GM21390 (cell line): ENCODE data around the gene NUAK2.

Experiments
- ATAC-seq: cut with Tn5 transposase; IDR thresholded peaks from one replicate; pipeline ENCODE4 v1.9.1; 2021; ENCODE audit not compliant: unreplicated experiment

Gene NUAK2

DNA sequence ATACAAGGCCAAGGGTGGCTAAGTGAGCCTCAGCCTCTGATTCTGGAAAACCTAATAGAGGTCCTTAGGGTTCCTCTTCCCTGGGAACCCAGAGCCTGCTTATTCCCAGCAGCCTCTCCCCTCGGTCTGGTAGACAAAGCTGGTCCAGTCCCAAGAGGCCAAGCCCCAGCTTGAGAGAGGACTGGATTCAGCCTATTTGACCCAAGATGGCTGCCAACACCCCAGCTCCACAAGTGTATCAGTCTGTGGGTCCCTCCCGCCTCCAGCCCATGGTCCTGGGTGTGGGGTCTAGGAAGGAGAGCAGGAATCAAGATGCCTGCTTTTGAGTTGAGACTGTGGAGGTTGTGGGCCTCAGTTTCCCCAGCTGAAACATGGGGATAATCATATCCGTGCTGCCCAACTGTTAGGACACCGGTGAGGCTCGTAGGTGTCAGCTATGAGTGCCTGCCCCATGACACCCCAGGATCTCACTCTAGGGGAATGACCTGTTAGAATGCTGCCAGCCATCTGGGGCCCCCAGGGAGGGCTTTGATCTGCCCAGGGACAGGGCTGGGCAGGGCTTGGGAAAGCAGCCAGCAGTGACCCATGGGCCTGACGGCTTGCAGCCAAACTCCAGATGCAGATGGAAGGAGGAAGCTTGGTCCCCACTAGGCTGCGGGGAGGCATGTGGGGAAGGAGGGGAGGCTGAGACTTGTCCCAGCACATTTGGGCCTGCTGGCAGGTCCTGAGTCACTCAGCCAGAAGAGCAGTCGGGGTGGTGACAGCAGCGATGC is 45.4 kb downstream of the NUAK2 start:
- ATAC-seq: no peak

DNA sequence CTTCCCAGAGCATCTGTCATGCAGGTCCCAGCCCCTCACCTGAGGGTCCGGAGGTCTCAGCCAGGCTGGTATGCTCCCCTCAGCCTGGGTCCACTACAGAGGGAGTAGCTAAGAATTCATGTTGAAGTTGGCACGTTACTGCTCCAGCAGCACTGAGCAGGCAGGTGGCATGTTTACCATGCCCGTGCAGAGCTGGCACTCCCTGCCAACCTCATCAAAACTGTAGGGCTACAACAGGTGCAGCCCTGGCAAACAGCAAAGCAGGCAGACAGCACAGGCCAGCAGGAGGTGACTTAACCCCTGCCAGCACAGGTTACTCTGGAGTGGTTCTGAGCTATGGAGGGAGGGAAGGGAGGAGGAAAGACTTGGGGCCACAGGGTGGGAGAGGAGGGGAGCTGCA is 46.4 kb downstream of the NUAK2 start:
- ATAC-seq: no peak

DNA sequence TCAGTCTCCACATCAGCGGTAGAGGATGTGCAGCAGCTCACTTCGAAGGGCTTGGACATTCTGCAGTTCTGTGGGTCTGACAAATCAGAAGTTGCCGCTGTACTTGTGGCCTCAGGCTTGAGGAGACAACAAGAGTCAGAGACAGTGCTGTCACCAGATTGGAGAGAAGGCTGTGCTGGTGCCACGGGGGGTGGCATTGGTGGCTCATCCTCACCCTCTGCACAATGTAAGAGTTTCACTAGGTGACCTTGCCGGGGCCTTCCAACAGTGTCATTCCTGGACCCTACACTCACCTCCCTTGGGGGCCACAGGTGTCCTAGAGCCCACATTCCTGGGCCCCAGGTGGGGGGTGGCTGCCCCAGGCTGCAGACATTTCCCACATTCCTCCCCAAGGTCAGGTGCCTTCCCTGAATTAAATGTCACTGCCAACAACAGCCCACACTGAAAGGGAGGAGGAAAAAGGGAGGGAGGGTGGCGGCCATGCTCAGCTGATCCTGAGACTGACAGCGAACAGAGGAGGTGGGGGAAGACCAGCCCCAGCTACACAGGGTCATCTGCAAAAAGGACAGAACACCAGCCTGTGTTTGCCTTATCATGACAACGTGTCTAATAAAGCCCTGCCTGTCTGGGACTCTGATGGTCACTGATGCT is 47.4 kb downstream of the NUAK2 start:
- no peak for ATAC-seq

DNA sequence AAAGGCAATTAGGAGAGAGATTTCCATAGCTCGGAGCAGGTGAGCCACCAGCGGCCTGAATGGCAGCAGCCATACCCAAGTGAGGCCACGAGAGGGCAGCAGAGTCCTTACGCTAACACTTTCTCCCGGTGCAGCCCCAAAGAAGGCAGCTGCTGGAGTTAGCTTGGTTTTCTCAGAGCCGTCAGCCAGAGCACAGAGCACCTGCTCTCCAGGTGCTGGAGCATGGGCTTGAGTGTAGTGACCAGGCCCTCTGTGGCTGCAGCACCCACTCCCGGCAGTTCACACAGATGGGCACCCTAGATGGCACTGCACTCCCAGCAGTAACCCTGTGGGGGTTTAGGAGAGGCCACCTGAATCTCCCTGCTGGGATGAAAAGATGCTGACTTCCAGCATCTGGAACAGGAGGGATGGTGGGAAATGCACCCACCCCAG is 48.0 kb downstream of the NUAK2 start:
- no peak for ATAC-seq

DNA sequence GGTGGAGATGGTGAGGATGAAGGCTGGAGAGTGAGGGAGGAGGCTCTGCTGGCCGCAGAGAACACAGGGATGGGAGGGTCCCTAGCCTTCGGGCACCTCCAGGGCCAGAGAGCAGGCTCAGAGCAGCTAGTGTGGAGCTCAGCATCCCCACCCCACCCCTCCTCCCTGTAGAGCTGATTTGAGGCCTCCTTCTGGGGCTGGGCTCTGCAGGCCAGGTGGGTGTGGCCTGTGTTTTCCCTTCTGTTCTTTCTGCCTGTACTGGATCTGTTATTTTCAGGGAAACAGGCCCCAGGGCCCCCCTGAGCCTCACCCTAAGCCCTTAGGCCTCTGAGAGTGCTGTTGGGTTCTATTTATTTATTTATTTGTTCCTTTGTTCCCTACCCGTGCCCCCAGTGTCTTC is 49.0 kb downstream of the NUAK2 start:
- ATAC-seq: no peak

DNA sequence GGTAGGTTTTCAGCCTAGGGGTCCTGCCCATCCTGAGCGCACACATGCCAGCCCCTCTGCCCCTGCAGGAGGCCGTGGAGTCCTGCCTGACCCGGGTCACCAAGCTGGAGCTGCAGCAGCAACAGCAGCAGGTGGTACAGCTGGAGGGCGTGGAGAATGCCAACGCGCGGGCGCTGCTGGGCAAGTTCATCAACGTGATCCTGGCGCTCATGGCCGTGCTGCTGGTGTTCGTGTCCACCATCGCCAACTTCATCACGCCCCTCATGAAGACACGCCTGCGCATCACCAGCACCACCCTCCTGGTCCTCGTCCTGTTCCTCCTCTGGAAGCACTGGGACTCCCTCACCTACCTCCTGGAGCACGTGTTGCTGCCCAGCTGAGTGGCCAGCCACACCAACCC is 49.8 kb downstream of the NUAK2 start:
- no peak for ATAC-seq

DNA sequence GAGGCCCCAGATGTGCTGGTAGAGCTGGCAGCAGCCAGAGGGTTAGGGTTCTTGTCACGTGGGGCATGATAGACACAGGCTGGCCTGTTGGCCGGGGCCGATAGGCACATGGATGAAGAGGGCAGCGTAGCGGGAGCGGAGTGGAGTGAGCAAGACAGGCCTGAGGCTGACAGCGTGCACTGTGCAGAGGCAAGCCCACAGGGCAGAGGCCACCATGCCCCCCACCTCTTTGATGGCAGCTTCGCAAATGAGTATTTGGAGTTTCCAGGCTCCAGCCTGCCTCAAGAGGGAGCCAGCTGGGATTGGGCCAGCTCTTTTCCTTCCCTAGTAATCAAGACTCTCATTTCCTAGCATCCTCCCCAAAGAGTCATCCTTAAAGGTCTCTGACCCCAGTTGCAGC is 50.3 kb downstream of the NUAK2 start:
- no peak for ATAC-seq

DNA sequence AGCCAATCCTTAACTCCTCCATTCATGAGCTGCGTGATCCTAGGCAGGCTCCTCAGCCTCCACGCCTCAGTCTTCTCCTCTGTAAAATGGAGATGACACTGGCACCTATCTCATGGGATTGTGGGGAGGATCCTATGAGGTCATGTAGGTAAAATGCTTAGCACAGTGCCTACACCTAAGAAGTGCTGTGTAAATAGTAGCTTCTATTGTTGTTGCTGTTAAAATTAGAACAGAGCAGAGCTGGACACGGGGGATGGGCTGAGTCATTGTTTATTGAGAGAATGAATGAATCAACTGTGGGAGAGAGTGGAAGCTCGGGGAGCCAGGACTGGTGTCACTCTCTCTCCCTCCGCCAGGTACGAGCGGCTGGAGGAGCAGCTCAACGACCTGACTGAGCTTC is 50.8 kb downstream of the NUAK2 start:
- ATAC-seq: no peak

DNA sequence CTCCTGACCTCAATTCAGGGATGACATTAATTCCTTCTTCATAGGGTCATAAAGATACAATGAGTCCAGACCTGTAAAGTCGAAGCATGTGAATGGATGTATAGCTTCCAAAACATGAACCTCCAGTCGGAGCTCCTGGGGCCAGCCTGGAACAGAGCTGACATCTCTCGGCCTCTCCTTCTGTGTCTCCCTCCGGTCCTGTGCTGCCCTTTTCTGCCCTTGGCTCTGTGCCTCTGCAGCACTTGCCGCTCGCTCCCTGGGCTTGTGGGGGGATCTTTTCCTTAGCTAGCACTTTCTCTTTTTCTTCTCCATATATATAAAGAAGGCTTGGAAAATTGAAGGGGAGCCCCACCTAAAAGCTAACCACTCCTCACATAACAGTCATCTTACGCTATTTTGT is 51.3 kb downstream of the NUAK2 start:
- no peak for ATAC-seq

DNA sequence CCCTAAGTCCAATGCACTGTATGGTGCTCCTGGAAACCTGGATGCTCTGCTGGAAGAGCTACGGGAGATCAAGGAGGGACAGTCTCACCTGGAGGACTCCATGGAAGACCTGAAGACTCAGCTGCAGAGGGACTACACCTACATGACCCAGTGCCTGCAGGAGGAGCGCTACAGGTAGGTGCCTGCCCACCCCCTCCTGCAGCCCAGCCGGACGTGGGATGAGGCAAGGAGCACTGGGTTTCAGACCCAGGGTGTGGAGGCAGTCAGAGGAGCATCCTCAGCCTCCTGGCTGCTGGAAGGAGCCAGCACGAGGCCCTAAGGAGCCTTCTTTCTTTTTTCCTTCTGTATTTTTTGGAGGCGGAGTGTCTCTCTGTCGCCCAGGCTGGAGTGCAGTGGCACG is 51.8 kb downstream of the NUAK2 start:
- no peak for ATAC-seq

DNA sequence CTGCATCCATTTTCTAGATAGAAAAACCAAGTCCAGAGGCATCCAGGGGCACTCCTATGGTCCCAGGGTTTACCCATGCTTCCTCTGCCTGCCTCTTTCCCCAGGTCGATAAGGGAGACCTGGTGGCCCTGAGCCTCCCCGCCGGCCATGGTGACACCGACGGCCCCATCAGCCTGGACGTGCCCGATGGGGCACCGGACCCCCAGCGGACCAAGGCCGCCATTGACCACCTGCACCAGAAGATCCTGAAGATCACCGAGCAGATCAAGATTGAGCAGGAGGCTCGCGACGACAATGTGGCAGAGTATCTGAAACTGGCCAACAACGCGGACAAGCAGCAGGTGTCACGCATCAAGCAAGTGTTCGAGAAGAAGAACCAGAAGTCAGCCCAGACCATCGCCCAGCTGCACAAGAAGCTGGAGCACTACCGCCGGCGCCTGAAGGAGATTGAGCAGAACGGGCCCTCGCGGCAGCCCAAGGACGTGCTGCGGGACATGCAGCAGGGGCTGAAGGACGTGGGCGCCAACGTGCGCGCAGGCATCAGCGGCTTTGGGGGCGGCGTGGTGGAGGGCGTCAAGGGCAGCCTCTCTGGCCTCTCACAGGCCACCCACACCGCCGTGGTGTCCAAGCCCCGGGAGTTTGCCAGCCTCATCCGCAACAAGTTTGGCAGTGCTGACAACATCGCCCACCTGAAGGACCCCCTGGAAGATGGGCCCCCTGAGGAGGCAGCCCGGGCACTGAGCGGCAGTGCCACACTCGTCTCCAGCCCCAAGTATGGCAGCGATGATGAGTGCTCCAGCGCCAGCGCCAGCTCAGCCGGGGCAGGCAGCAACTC is 52.5 kb downstream of the NUAK2 start:
- ATAC-seq: no peak

DNA sequence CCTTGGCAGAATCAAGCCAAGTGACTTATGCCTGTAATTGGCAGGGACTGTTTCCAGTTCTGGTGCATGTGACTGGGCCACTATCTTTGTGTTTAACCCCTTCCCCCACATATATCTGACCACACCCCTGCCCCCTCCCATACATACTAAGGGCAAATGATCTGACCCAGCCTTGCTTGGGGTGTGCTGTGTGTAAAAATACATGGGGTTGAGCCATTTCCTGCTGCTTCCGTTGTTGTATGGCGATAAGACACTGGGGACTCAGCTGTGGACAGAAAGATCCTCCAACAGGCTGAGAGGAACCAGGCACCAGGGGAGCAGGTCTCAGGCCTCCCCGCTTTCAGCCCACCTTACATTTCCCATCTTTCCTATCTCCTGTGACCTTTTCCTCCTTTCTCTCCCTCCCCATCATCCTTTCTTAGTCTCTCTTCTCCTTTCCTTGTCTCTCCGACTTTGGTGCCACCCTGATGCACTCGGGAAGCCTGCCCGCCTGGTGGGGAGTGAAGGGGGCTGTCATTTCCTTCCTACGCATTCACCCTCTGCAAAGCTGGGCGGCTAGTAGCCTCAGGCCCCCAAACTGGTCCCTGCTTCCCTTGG is 54.1 kb downstream of the NUAK2 start:
- ATAC-seq: no peak

DNA sequence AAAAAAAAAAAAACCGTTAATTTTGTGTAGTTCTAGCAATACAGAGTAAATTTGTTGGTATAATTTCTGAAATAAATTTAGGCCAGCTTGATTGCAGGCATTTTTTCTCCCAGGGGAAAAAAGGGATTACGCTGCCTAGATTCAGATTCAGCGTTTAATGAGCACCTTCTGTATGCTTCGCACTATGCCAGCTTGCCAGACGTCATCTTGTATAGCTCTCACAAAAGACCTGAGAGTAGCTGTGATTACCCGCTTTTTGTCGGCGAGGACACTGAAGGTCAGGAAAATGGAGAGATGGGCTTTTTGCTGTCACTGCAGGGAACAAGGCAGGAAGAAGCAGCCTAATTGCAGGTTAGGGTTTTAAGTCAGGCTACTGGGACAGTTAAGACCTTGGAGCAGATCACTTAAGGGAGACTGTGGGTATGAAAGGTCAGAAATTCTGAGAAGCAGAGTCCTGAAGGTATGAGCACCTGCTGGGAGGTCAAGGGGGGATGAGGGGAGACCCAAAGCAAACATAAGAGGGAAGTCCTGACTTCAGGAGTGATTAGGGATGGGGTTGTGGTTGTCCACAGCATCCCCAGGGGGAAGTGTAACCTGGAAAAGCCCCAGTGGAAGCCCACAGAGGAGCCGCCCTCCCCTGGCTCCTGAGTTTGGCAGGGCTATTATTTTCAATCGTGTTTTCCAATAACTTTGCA is 54.8 kb downstream of the NUAK2 start:
- no peak for ATAC-seq

DNA sequence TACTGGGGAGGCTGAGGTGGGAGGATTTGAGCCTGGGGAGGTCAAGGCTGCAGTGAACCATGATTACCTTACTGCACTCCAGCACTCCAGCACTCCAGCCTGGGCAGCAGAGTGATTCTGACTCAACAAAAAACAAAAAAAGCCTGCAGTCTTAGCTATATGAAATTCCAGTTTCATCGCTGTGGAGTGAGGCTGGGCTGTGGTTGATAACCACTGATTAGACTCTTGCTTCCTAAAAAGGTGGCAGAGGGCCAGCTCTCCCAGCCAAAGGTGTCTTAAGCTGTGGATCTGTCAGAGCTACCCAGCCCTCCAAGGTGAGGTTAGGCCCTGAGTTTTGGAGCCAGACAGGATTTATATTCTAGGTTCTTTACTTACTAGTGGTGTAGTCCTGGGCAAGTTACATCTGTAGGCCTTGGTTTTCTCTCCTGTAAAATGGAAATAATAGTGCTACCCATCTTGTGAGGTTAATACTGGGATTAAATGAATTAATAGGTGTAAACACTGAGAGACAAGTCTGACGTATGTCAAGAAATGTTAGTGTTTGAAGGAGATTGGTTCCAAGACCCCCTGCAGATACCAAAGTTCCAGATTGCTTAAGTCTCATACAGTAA is 57.9 kb downstream of the NUAK2 start:
- no peak for ATAC-seq

DNA sequence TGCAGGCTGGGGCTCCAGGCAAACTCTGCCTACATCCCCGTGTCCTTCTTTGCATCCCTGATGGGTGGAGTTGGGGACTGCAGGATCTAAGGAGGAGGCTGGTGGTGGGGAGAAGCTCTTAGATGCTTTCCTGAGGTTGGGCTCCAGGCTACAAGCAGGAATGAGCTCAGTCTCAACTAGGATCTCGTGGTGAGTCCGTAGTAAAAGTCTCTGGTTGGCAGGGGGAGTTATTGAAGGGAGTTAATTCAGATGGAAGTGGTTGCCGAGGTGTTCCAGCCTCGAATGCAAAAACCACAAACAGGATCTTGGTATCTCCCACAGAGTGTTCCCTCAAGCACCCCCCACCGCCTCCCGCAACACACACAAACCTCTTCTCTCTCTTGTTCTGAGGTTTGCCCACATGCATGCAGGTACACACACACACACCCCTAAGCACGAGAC is 58.8 kb downstream of the NUAK2 start:
- ATAC-seq: no peak

DNA sequence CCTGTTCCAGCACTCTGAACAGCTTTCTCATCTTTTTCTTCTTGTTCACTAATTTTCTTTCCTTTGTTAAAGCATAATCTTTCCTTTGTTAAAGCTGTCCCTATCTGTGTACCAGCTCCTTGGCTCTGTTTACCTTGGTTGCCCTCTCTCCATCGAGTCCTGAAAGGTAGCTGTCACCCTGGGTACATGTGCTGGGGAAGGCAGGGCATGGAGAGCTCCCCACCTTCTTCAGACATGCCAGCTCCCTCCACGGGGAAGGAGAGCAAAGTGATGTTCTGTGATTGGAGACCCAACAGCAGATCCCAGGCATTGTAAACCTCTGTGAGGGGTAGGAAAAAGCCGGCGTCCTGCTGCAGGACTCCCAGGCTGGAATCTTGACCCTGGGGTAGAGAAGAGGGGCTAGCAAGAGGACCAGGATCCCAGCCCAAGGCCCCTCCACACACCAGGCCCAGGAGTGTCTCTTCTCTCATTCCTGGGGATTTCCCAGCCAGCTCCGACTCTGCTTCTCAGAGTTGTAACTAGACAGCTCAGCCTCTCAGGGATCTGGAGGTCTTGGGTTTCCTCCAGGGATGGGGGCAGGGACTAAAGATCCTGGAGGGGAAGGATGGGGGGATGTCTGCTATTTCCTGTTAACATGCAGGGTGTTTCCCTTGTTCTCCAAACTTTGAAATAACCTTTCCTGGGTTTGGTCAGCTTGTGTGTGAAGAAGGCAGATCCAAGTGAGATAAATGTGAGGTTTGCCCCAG is 59.4 kb downstream of the NUAK2 start:
- ATAC-seq: no peak

DNA sequence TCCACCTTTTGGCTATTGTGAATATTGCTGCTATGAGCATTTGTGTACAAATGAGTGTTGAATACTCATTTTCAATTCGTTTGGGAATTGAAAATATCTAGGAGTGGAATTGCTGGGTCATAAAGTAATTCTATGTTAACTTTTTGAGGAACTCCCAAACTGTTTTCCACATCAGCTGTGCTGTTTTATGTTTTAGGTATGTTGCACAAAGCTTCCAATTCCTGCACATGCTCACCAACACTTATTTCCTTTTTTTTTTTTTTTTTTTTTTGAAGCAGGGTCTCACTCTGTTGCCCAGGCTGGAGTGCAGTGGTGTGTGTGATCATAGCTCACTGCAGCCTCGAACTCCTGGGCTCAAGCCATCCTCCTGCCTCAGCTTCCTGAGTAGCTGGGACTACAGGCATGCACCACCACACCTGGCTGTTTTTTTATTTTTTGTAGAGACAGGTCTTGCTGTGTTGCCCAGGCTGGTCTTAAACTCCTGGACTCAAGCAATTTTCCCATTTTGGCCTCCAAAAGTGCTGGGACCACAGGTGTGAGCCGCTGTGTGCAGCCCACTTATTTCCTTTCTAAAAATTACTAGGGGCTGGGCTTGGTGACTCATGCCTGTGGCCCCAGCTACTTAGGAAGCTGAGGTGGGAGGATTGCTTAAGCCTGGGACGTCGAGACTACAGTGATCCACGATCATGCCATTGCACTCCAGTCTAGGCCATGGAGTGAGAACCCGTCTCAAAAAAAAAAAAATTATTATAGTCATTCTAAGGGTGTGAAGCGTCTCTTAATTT is 60.4 kb downstream of the NUAK2 start:
- no peak for ATAC-seq

DNA sequence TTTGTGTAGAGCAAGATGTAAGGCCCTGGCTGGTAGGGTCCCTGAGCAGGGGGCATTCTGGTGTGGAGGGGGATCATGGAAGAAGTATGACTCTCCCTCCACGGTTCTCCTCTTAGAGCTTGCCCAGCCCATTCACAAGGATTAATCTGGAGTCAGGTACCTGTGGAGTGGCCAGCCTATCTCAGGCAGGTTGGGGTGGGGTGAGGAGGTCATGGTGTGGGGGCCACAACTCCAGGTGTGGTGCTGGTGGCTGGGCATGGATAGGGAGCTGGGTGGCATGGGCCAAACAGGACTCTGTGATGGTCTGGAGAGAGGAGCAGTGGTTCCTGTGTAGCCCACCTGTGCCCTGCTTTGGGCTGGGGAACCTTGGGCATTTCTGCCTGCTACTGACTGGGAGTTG is 61.5 kb downstream of the NUAK2 start:
- ATAC-seq: no peak

DNA sequence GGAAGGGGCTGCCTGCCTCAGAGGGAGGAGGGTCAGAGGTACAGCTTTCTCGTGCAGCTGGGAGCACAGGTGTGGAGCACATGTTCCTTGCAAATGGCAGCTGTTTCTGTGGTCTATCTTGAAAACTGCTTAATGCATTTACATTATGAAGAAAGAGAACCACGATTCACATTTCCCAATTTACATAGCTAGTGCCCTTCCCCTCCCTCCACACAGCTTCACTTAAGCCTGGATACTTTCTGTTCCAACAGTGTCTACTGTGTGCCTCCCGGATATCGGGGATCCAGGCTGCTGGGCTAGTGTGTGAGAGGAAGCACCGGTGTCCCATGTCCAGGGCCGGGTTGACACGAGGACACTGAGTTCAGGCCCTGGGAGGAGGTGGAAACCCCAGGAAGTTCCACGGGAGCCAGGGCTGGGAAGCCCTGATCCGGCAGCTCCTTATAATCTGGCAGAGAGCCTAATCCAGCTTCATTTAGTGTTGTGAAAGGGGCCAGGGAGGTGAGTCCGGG is 62.2 kb downstream of the NUAK2 start:
- no peak for ATAC-seq
